ENCODE results near the gene IAPP.

- TF ChIP-seq CTCF (IDR thresholded peaks at IDR 0.05): no peak
- no peak for TF ChIP-seq POLR2A (IDR thresholded peaks at IDR 0.05)
Measured at GRCh38 chr12:21346542-21347205, 26.0 kb upstream of the IAPP start.

All from body of pancreas (tissue), 4 donors.